Activated CD8-positive, alpha-beta memory T cell treated with anti-CD3 and anti-CD28 coated beads, Interleukin-2, amount 50 U/mL, for 4 hours (primary cell): ENCODE data around the gene CBR3.

ENCODE experiments used
- DNase-seq: peaks from one replicate; pipeline ENCODE4 v3.0.0-alpha.2; 2020

Gene CBR3

DNA sequence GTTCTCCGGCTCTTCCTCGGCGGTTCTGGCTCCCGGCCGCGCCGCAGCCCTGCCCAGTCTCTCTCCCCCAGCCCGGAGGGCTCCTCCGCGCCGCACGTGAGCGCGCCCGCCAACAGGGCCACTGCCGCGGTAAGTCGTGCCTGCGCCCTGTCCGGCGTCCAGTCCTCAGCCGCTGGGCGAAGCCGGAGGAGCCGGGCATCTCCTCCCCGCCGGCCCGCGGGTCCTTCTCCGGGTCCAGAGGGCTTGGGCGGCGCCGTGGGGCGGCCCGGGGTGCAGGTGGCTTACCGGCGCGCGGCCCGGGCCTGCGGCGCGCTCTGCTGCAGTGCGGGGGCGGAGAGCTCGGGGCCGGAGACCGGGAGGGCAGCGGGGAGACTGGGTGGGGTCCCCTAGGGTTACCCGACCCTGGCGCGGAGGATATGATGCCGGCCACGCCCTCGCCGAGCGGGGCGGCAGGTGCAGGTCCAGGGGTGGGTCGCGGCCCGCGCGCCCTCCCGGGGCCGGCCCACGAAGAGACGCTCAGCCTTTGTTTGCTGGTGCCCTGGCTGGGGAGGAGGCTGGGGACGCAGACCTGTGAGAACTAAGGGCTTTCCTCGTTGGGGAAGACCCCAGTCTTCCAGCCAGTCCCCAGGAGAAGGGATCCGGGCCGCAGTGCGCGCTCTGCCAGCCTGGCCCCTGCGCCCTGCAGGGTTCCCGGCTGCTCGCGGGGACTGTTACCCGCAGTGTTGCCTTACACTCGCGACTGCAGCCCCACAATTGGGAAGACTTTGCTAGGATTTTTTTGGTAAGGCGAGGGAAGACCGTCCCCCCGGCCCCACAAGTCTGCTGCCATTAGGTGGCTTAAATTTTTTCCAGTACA lies 22.2 kb downstream of the CBR3 start, which contains the start of gene DOP1B:
Gene DOP1B (plus strand): TSS at position 10 of the 856 bp plus-strand sequence. CDS start 7,910 bp downstream, outside the sequence.
- peak; percentile 44 for DNase-seq

DNA sequence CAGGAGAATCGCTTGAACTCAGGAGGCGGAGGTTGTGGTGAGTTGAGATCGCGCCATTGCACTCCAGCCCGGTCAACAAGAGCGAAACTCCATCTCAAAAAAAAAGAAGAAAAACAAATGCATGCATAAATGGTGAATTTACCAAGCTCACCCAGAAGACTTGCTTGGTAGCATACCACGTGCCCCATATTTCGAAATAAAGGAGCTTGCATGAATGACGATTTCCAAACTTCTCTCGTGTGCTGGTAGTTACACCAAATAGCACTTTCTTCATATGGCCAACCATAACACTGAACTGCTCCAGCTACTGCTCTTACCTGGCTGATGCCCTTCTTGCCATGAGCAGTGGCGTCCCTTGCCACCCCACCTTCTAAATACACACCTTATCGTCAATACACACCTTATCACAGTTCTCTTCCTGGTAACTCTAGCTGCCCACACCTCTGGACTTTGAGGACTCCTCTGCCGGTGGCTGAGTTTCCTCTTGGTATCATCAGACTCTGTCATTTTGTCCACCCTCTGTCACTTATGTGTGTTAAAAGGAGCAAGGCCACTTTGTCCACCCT lies 24.6 kb downstream of the CBR3 start:
- no peak for DNase-seq

DNA sequence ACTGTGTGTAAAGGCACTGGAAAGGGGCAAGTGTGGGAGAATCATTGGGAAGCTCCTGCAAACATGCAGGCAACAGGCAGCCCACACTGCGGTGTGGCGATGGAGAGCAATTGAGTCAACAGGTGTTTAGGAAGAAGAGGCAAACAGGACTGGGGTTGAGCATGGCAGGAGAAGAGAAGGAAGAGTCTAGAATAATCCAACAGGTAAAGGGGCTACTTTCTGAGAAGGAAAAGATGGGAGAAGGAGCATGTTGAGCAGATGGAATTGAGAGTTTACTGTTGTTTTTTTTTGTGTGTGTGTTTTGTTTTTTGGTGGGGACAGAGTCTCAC lies 25.9 kb downstream of the CBR3 start:
- DNase-seq = no peak

GRCh38 chr21:36162631-36163030 lies 27.8 kb downstream of the CBR3 start:
- no peak for DNase-seq

DNA sequence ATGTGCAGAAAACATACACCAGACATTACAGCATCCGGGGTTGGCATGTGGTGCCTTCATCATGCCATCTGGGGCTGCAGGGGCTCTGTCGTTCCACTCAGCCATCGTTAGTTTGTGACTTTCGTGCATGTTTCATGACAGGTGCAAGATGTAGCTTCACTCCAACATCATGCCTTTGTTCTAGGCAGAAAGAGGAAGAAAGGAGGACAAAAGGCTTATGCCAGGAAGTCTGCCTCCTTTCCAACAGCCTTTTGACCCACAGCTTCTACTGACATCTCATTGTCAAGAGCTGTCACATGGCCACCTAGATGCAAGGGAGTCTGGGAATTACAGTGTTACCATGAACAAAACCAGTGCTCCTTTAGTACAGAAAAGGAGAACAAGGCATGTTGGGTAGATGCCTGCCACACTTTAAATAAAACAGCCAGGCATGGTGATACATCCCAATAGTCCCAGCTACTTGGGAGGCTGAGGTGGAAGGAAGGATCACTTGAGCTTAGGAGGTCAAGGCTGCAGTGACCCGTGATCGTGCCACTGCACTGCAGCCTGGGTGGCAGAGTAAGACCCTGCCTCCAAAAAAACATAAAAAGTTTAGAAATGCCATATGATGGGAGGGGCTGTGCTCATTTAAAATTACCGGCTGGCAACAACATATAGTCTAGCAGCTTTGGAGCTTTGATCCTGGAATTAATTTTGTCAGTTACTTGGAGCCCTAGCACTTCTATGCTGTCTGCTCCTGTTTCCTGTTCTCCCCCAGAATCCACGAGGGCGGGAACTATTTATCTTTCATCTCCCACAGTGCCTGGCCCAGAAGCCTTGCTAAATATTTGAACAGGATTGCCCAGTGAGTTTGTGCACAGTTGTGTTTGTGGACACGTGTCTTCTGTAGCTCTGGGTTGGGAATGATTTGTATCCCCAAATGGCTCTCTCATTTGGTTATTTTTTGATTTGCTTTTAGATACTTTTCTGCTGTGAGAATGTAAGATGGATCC lies 29.2 kb downstream of the CBR3 start:
- DNase-seq = no peak

- no peak for DNase-seq
Measured at GRCh38 chr21:36165356-36165755, 30.5 kb downstream of the CBR3 start.

- DNase-seq = no peak
Measured at GRCh38 chr21:36166705-36167104, 31.8 kb downstream of the CBR3 start.

- no peak for DNase-seq
Measured at GRCh38 chr21:36167541-36167940, 32.7 kb downstream of the CBR3 start.

- no peak for DNase-seq
Measured at GRCh38 chr21:36169470-36170128, 34.7 kb downstream of the CBR3 start.

- DNase-seq = no peak
Measured at GRCh38 chr21:36170823-36171222, 35.9 kb downstream of the CBR3 start.

- DNase-seq = no peak
Measured at GRCh38 chr21:36171336-36171735, 36.5 kb downstream of the CBR3 start.

DNA sequence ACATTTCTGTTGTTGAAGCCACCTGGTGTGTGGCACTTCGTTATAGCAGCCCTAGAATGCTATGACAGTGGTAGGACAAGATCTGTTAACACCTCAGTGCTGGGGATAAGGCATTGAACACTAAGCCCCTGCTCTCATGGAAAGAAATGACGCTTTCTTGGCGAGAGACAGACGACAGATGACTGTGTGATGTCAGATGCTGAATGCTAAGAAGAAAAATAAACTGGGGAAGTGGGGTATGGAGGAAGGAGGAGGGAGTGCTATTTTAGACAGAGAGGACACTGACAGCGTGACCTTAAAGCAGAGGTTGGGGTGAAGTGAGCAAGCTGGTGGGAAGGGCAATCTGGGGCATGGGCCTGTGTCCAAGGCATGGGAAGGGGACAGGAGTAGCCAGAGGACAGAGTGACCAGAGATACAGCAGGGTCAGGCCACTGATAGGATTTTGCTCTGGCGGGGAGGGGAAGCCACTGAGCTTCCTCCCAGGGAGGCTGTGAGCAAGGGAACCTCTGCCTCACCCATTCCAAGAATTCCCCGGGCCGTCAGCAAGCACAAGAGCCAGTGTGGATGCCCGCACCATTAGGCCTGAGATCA lies 37.0 kb downstream of the CBR3 start:
- DNase-seq = no peak

DNA sequence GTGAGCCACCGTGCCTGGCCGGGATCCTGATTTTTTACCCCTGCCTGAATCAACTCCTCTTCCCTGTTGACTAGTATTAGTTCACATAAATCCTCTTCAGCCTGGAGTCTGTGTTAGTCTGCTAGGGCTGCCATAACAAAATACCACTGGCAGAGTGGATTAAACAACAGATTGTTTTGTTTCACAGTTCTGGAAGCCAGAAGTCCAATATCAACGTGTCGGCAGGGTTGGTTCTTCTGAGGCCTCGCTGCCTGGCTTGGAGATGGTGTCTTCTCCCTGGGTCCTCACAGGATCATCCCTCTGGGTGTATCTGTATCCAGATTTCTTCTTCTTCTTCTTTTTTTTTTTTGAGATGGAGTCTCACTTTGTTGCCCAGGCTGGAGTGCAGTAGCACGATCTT lies 39.9 kb downstream of the CBR3 start:
- DNase-seq = no peak

DNA sequence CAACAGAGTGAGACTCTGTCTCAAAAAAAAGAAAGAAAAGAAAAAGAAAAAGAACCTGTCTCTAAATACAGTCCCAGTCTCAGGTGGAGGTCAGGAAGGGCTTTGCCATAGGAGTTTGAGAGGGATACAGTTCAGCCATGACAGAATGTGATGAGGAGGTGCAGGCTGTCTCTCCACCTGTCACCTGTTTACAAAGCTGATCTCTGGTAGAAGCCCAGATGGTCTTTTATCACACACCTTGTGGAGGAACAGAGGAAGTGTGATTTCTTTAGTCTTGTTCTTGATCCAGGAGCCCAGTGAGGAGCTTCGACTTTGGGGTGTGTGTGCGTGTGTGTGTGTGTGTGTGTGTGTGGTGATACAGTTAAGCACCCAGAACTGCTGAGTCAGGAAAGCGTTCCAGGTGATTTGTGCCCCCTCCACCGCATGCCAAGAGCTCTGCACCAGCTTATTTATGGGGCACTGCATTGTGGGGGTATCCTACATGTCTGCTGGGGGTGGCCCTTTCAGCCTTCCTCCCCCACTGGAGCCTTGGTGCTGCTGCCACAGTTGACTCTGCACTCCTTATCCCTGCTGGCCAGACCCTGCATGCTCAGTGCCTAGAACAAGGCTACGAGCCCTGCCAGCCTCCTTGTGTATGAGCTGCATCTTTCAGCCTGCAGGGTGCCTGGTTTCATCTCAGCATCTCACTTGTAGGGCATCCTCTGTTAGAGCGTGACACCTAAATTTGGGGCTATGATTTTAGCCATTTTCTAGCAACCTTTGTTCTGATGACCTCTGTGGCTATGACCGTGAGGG lies 41.1 kb downstream of the CBR3 start:
- no peak for DNase-seq

DNA sequence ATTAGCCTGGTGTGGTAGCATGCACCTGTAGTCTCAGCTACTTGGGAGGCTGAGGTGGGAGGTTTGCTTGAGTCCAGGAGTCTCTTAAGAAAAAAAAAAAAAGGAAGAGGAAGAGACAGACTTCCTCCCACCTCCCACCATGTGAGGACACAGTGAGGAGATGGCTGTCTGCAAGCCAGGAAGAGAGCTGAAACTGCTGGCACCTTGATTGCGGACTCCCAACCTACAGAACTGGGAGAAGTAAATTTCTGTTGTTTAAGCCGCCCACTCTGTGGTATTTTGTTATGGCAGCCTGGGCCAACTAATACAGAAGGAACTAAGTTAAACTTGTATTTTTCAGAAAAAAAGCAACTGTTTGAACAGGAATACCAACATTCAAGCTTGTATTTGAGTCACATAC lies 43.5 kb downstream of the CBR3 start:
- DNase-seq = no peak

GRCh38 chr21:36179145-36179544 lies 44.3 kb downstream of the CBR3 start:
- no peak for DNase-seq

GRCh38 chr21:36180963-36181362 lies 46.1 kb downstream of the CBR3 start:
- DNase-seq = no peak

- DNase-seq = no peak
Measured at GRCh38 chr21:36183144-36183795, 48.4 kb downstream of the CBR3 start.

GRCh38 chr21:36184545-36184944 lies 49.7 kb downstream of the CBR3 start:
- DNase-seq = no peak

DNA sequence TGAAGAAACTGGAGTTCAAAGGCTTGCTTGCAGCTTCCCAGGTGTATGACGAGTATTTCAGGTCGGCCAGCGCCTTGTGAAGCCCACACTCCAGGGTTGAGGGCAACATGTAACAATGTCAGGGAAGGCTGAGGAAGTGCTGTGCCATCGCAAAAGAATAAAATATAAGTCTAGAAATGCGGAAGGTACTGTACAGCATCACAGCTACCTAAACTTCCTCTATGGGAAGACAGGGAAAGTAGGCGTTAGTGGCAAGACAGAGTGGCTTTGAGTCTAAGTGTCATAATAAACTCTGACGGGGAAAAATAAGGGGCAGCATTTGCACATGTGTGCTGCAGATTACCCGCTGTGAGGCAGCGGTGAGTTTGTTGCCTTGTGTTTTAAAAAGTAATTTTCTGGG lies 50.6 kb downstream of the CBR3 start:
- DNase-seq = no peak

GRCh38 chr21:36186081-36186480 lies 51.2 kb downstream of the CBR3 start:
- no peak for DNase-seq
